K562 treated with DMSO at 1 percent for 4 hours (cell line): ENCODE measurements around the gene TAS2R10. TPM values are rescaled to one million over a fixed set of nuclear protein-coding genes. Genes with fewer than 3 reads are reported as not detected.

Source experiments
- total RNA-seq: library from RNA; unstranded; fragments of 300-600 nt; gene quantifications from 2 replicates; pipeline ENCODE4 v1.2.3, GENCODE V29; 2022; ENCODE audit not compliant: insufficient read depth

TAS2R10 gene
- total RNA-seq: not detected in 2 replicates

GRCh38 chr12:10826258-10826657 is at the start of gene TAS2R10:
TAS2R10 (minus strand) TSS chr12:10826358; CDS start chr12:10826269, 89 bp downstream.

GRCh38 chr12:10849425-10849878 is 23.3 kb upstream of the TAS2R10 start, which contains the start of gene PRR4:
PRR4 (minus strand) TSS chr12:10849475; CDS start chr12:10849437, 38 bp downstream.

GRCh38 chr12:10810068-10810467 is 16.1 kb downstream of the TAS2R10 start, which contains the start of gene TAS2R9:
TAS2R9 (minus strand) TSS chr12:10810168; CDS start chr12:10810075, 93 bp downstream.

GRCh38 chr12:10807186-10807585 is 19.0 kb downstream of the TAS2R10 start, which contains the start of gene TAS2R8:
TAS2R8 (minus strand) TSS chr12:10807286; CDS start chr12:10806980, 306 bp downstream.

GRCh38 chr12:10802587-10802986 is 23.6 kb downstream of the TAS2R10 start, which contains the start of gene TAS2R7:
TAS2R7 (minus strand) TSS chr12:10802627; CDS start chr12:10802570, 57 bp downstream.

Other genes starting within 250 kb of the TAS2R10 start
- gene MAGOHB, start 212.7 kb downstream of the TAS2R10 start, total RNA-seq: 6.8 and 8.7 TPM in 2 replicates
- gene STYK1, start 152.3 kb downstream of the TAS2R10 start, total RNA-seq: 0.25 TPM in 1 of 2 replicates, not detected in the other
- gene YBX3, start 103.0 kb downstream of the TAS2R10 start, total RNA-seq: 93.2 and 107 TPM in 2 replicates
- gene TAS2R7, start 23.7 kb downstream of the TAS2R10 start, total RNA-seq: not detected in 2 replicates
- gene TAS2R8, start 19.1 kb downstream of the TAS2R10 start, total RNA-seq: not detected in 2 replicates
- gene TAS2R9, start 16.2 kb downstream of the TAS2R10 start, total RNA-seq: not detected in 2 replicates
- gene PRR4, start 23.1 kb upstream of the TAS2R10 start, total RNA-seq: not detected in 2 replicates
- not detected in 2 replicates for gene PRH1, start 57.9 kb upstream of the TAS2R10 start, total RNA-seq
- gene TAS2R13, start 83.2 kb upstream of the TAS2R10 start, total RNA-seq: not detected in 2 replicates
- gene PRH2, start 102.9 kb upstream of the TAS2R10 start, total RNA-seq: not detected in 2 replicates
- gene TAS2R14, start 112.9 kb upstream of the TAS2R10 start, total RNA-seq: 1.5 TPM in 1 of 2 replicates, not detected in the other
- not detected in 2 replicates for gene TAS2R50, start 160.6 kb upstream of the TAS2R10 start, total RNA-seq
- not detected in 2 replicates for gene TAS2R20, start 171.9 kb upstream of the TAS2R10 start, total RNA-seq
- gene TAS2R19, start 196.3 kb upstream of the TAS2R10 start, total RNA-seq: not detected in 2 replicates
- gene TAS2R31, start 205.0 kb upstream of the TAS2R10 start, total RNA-seq: not detected in 2 replicates
- not detected in 2 replicates for gene TAS2R46, start 235.9 kb upstream of the TAS2R10 start, total RNA-seq